Heart left ventricle (tissue), 16 donors: ENCODE measurements around the gene ASXL1. TPM values are rescaled to one million over a fixed set of nuclear protein-coding genes. Genes with fewer than 3 reads are reported as not detected.

Experiments
- ATAC-seq, 4 donors: fragments of 200-7000 bp; cut with Tn5 transposase; one replicate each; pipeline ENCODE4 v1.9.1; 2020 to 2022; ENCODE audit warnings: moderate library complexity in 4 of 4, mild to moderate bottlenecking in 3 of 4, moderate number of reproducible peaks in 1 of 4
- DNase-seq, 5 donors: peaks; one replicate each; pipeline ENCODE4 v3.0.0-alpha.2; 2020
- H3K27ac ChIP-seq, 12 donors: fragments of 200-600 bp; sonication (generic) in 4 of 12; one replicate each; pipeline versions ENCODE4 v1.5.0 to v1.8.0; 2016 to 2022; ENCODE audit warnings: mild to moderate bottlenecking in 2 of 12
- H3K27me3 ChIP-seq, 9 donors: fragments of 200-600 bp; sonication (generic) in 2 of 9; one replicate each; pipeline versions ENCODE4 v1.5.1 to v1.8.0; 2016 to 2022; ENCODE audit warnings: mild to moderate bottlenecking in 3 of 9
- H3K36me3 ChIP-seq, 9 donors: fragments of 200-600 bp; sonication (generic) in 2 of 9; one replicate each; pipeline versions ENCODE4 v1.5.0 to v1.8.0; 2018 to 2022; ENCODE audit warnings: mild to moderate bottlenecking in 2 of 9
- H3K4me1 ChIP-seq, 12 donors: fragments of 200-600 bp; sonication (generic) in 4 of 12; one replicate each; pipeline versions ENCODE4 v1.5.0 to v1.8.0; 2016 to 2022; ENCODE audit warnings: mild to moderate bottlenecking in 3 of 12
- H3K4me3 ChIP-seq, 12 donors: fragments of 200-600 bp; sonication (generic) in 4 of 12; one replicate each; pipeline versions ENCODE4 v1.5.0 to v1.8.0; 2017 to 2022; ENCODE audit warnings: mild to moderate bottlenecking in 9 of 12, moderate library complexity in 4 of 12
- H3K9me3 ChIP-seq, 12 donors: fragments of 200-600 bp; sonication (generic) in 4 of 12; one replicate each; pipeline versions ENCODE4 v1.5.0 to v1.8.0; 2016 to 2022; ENCODE audit warnings: mild to moderate bottlenecking in 1 of 12
- CTCF ChIP-seq, 12 donors: fragments of 200-600 bp; sonication (generic) in 4 of 12; IDR thresholded peaks; one replicate each; pipeline versions ENCODE4 v1.5.0 to v1.8.0; 2018 to 2022; ENCODE audit warnings: antibody characterized with exemption in 12 of 12, mild to moderate bottlenecking in 5 of 12
- POLR2A ChIP-seq, 2 donors: fragments of 450-650 bp; IDR thresholded peaks; one replicate each; pipeline ENCODE4 v1.6.1; 2017; ENCODE audit warnings: antibody characterized with exemption in 2 of 2, mild to moderate bottlenecking in 2 of 2, moderate library complexity in 2 of 2
- WGBS, 4 donors: extraction: QIAGEN DNeasy Blood & Tissue Kit in 2 of 4; methylation state at CpG; one replicate each; pipeline versions ENCODE4 v1.1.5 to v1.1.7; 2013 to 2018; 5-methylcytosine and 5-hydroxymethylcytosine counted together
- intact Hi-C, 10 donors: fragments of 100-400 bp; cut with DNase I; formaldehyde crosslinking; loops; one replicate each; pipeline versions ENCODE4 v1.11.1 to v1.14.2; 2022
- polyA plus RNA-seq, 2 donors: library from polyadenylated mRNA; stranded (reverse); fragments of 200-250 nt; gene quantifications; one replicate each; pipeline ENCODE4 v1.2.3, GENCODE V29; 2013
- total RNA-seq, 9 donors: library from RNA; depleted of rRNA in 2 of 9; stranded (reverse); fragments of >200 nt in 2 of 9; fragmentation: NEBNext Ultra II Directional in 3 of 9; extraction: Animal tissue kit (Norgen Biotek cat#: 25700) in 3 of 9; gene quantifications; one replicate each; pipeline versions ENCODE4 v1.1.0 to v1.2.4, GENCODE V29; 2016 to 2023
- donor health status: ischemic (EF 13 %, LVEDD 7.1; RV severe dilation, severe dysfunction).
- donor health status: healthy with polysubstance abuse.
- donor health status: DM: no; HTN: yes; CAD: no.
- donor health status: DM: no; HTN: no; CAD: no.
- donor health status: ischemic (EF 25% LVEDD 6.9; RV normal size, moderate dysfunction).
- donor health status: ischemic (EF 25% LVEDD 5.7; RV mildly dilated, moderate dysfunction).
- donor health status: healthy.
- donor health status: DM: yes; HTN: yes; CAD: no.
- donor health status: ischemic (EF 35%, LVEDD 5.7; RV mildly dilated, moderate dysfunction).
- donor health status: nonischemic (EF 11% LVEDD 7.7; RV severe dilation, severe dysfunction).
- donor health status: DM: yes; HTN: yes; CAD: no.
- donor health status: PGD.
- donor health status: ischemic (EF 29% LVEDD 5.4; RV normal size, mild dysfunction).
- donor health status: nonischemic (EF 23%, LVEDD 6.1; RV moderate dilation, normal function).

Gene ASXL1
- total and polyA plus RNA-seq, 11 donors: 15.1 to 50.1 (median 26.5) TPM

GRCh38 chr20:32461836-32462600, 103.9 kb downstream of the ASXL1 start:
- no peak for TF ChIP-seq CTCF (IDR thresholded peaks at IDR 0.05)
- no peak for TF ChIP-seq POLR2A (IDR thresholded peaks at IDR 0.05)
- intact Hi-C loops: no loop called here
- 91 to 95% (median 94%) methylated on average over 12 to 17 of the region's 17 CpGs for WGBS, 4 donors
- peak in 1 of 5 donors; percentile 42 for DNase-seq
- H3K27ac ChIP-seq: peak overlapping the region in 1 of 12 donors; percentile 82
- peaks cover 3 to 53% (median 27%) of the 10 kb centered on the region in 12 donors for H3K4me1 ChIP-seq
- no peak for ATAC-seq
- no peak overlapping the region for H3K4me3 ChIP-seq
- no peaks in the 10 kb centered on the region for H3K27me3 ChIP-seq
- H3K9me3 ChIP-seq: no peaks in the 10 kb centered on the region
- peaks cover 0 to 4% (median 0%) of the 10 kb centered on the region in 9 donors for H3K36me3 ChIP-seq

- H3K27me3 ChIP-seq: no peaks in the 10 kb centered on the region
- no peaks in the 10 kb centered on the region for H3K9me3 ChIP-seq
- WGBS, 4 donors: 67 to 78% (median 73%) methylated on average over 12 to 15 of the region's 15 CpGs
- ATAC-seq (peak in 3 of 4 donors; percentile 26 to 47 (median 43)), DNase-seq (peak in 1 of 5 donors; percentile 49)
- TF ChIP-seq POLR2A (IDR thresholded peaks at IDR 0.05) (no peak), CTCF (IDR thresholded peaks at IDR 0.05) (no peak)
- H3K36me3 ChIP-seq: peaks cover 0 to 4% (median 0%) of the 10 kb centered on the region in 9 donors
- intact Hi-C loops: no loop called here
- H3K27ac ChIP-seq: peak overlapping the region in 1 of 12 donors; percentile 82
- H3K4me3 ChIP-seq: no peak overlapping the region
- peaks cover 3 to 53% (median 28%) of the 10 kb centered on the region in 12 donors for H3K4me1 ChIP-seq
Observed at GRCh38 chr20:32462900-32463641, 104.9 kb downstream of the ASXL1 start.

GRCh38 chr20:32463642-32464400, 105.7 kb downstream of the ASXL1 start:
- no peaks in the 10 kb centered on the region for H3K27me3 ChIP-seq
- WGBS, 4 donors: 79 to 86% (median 82%) methylated on average over 19 to 28 of the region's 28 CpGs
- peak overlapping the region in 1 of 12 donors; percentile 82 for H3K27ac ChIP-seq
- ATAC-seq (peak in 1 of 4 donors; percentile 2), DNase-seq (peak in 3 of 5 donors; percentile 25 to 61 (median 27))
- TF ChIP-seq CTCF (IDR thresholded peaks at IDR 0.05): no peak
- TF ChIP-seq POLR2A (IDR thresholded peaks at IDR 0.05): no peak
- H3K36me3 ChIP-seq: peaks cover 0 to 4% (median 0%) of the 10 kb centered on the region in 9 donors
- H3K4me3 ChIP-seq: no peak overlapping the region
- H3K4me1 ChIP-seq: peaks cover 3 to 54% (median 32%) of the 10 kb centered on the region in 12 donors
- intact Hi-C loops: no loop called here
- no peaks in the 10 kb centered on the region for H3K9me3 ChIP-seq
